Measurements from ENCODE around the gene PCED1A. TPM values are rescaled to one million over a fixed set of nuclear protein-coding genes. Genes with fewer than 3 reads are reported as not detected.

Gene PCED1A
- total RNA-seq, 2 experiments from 2014 or later, result 6.9 to 9.8 TPM

- intact Hi-C loops (cut with micrococcal nuclease; ENCODE audit: unreplicated experiment), result no loop called here
- CTCF ChIA-PET (ENCODE audit: unreplicated experiment), result no interaction called here
Observed at GRCh38 chr20:2796011-2796660, 44.3 kb downstream of the PCED1A start.

GRCh38 chr20:2795451-2795850 lies 45.0 kb downstream of the PCED1A start:
- no peaks in the 10 kb centered on the region for H3K9me3 ChIP-seq (ENCODE audit: low read length)
- no peak overlapping the region for H3K27ac ChIP-seq (ENCODE audit: low read depth, low read length, poor library complexity, severe bottlenecking)
- TF ChIP-seq EZH2phosphoT487 (IDR thresholded peaks at IDR 0.05; ENCODE audit: borderline replicate concordance, low read depth, low read length), result no peak
- TF ChIP-seq CTCF (conservative IDR thresholded peaks at IDR 0.05; ENCODE audit: low read length), result no peak
- H3K4me1 ChIP-seq (ENCODE audit: insufficient read depth, low read length, poor library complexity, severe bottlenecking), result no peaks in the 10 kb centered on the region
- DNase-seq (ENCODE audit: low spot score), result no peak
- no peak overlapping the region for H3K4me3 ChIP-seq (ENCODE audit: low read depth, low read length, poor library complexity, severe bottlenecking)
- intact Hi-C loops (cut with micrococcal nuclease; ENCODE audit: unreplicated experiment), result no loop called here
- H3K9me2 ChIP-seq (ENCODE audit: insufficient read depth, low read length), result no peaks in the 10 kb centered on the region
- H4K20me1 ChIP-seq (ENCODE audit: insufficient read depth, low read length), result no peaks in the 10 kb centered on the region; the same call in 1 of the 2 replicates
- no peak overlapping the region for H2AFZ ChIP-seq (ENCODE audit: low read length)
- ChIA-PET POLR2A (no interaction called here), CTCF (ENCODE audit: unreplicated experiment) (no interaction called here)
- H3K36me3 ChIP-seq (ENCODE audit: insufficient read depth, low read length), result no peaks in the 10 kb centered on the region
- no peak overlapping the region for H3K4me2 ChIP-seq (ENCODE audit: low read length)
- no TSS peak for BruUV-seq (replicated peaks)
- no peaks in the 10 kb centered on the region for H3K79me2 ChIP-seq (ENCODE audit: insufficient read depth, low read depth, low read length)

More at GRCh38 chr20:2796011-2796660, 44.3 kb downstream of the PCED1A start:
- no peaks in the 10 kb centered on the region for H3K4me1 ChIP-seq (ENCODE audit: insufficient read depth, low read length, poor library complexity, severe bottlenecking)
- no peak overlapping the region for H3K4me2 ChIP-seq (ENCODE audit: low read length)
- no peaks in the 10 kb centered on the region for H3K79me2 ChIP-seq (ENCODE audit: insufficient read depth, low read depth, low read length)
- no peaks in the 10 kb centered on the region for H3K9me2 ChIP-seq (ENCODE audit: insufficient read depth, low read length)
- H3K36me3 ChIP-seq (ENCODE audit: insufficient read depth, low read length), result no peaks in the 10 kb centered on the region
- no peak for TF ChIP-seq EZH2phosphoT487 (IDR thresholded peaks at IDR 0.05; ENCODE audit: borderline replicate concordance, low read depth, low read length)
- TF ChIP-seq CTCF (conservative IDR thresholded peaks at IDR 0.05; ENCODE audit: low read length), result no peak
- DNase-seq (ENCODE audit: low spot score), result no peak
- POLR2A ChIA-PET, result no interaction called here
- no peaks in the 10 kb centered on the region; the same call in 1 of the 2 replicates for H4K20me1 ChIP-seq (ENCODE audit: insufficient read depth, low read length)
- no peak overlapping the region for H2AFZ ChIP-seq (ENCODE audit: low read length)
- no TSS peak for BruUV-seq (replicated peaks)
- no peak overlapping the region for H3K27ac ChIP-seq (ENCODE audit: low read depth, low read length, poor library complexity, severe bottlenecking)
- H3K9me3 ChIP-seq (ENCODE audit: low read length), result no peaks in the 10 kb centered on the region
- no peak overlapping the region for H3K4me3 ChIP-seq (ENCODE audit: low read depth, low read length, poor library complexity, severe bottlenecking)

DNA sequence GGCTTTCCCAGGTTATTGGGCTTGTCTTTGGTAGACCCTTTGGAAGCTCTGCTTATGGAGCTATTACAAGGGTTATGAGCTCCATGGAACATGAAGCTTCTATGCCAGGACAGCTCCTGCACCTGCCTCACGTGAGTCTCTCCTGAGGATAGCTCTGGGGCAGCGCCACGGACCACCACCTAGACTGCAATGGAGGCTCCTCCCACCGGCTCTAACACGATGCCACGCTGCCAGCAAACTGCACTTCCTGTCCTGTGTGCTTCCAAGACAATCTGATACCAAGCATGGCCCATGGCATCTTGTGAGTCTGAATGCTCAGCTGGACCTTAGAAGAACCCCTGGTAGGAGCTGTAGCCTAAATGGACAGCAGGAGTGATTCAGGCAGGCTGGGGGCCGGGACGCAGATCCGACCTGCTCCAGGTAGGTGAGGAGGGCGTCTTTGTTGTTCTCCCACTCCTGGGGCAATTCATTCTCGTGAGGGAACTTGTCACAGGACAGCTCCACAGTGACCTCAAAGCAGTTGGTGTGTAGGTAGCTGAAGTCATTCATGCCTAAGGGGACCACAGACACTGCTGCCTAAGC lies 45.5 kb downstream of the PCED1A start:
- no peak for DNase-seq (ENCODE audit: low spot score)
- intact Hi-C loops (cut with micrococcal nuclease; ENCODE audit: unreplicated experiment), result no loop called here
- H2AFZ ChIP-seq (ENCODE audit: low read length), result no peak overlapping the region
- H3K36me3 ChIP-seq (ENCODE audit: insufficient read depth, low read length), result no peaks in the 10 kb centered on the region
- H3K9me3 ChIP-seq (ENCODE audit: low read length), result no peaks in the 10 kb centered on the region
- H3K27ac ChIP-seq (ENCODE audit: low read depth, low read length, poor library complexity, severe bottlenecking), result no peak overlapping the region
- TF ChIP-seq CTCF (conservative IDR thresholded peaks at IDR 0.05; ENCODE audit: low read length), result no peak
- no peak for TF ChIP-seq EZH2phosphoT487 (IDR thresholded peaks at IDR 0.05; ENCODE audit: borderline replicate concordance, low read depth, low read length)
- H3K79me2 ChIP-seq (ENCODE audit: insufficient read depth, low read depth, low read length), result no peaks in the 10 kb centered on the region
- ChIA-PET CTCF (ENCODE audit: unreplicated experiment) (no interaction called here), POLR2A (no interaction called here)
- BruUV-seq (replicated peaks), result no TSS peak
- no peak overlapping the region for H3K4me3 ChIP-seq (ENCODE audit: low read depth, low read length, poor library complexity, severe bottlenecking)
- H3K4me2 ChIP-seq (ENCODE audit: low read length), result no peak overlapping the region
- no peaks in the 10 kb centered on the region for H3K4me1 ChIP-seq (ENCODE audit: insufficient read depth, low read length, poor library complexity, severe bottlenecking)
- no peaks in the 10 kb centered on the region; the same call in 1 of the 2 replicates for H4K20me1 ChIP-seq (ENCODE audit: insufficient read depth, low read length)
- no peaks in the 10 kb centered on the region for H3K9me2 ChIP-seq (ENCODE audit: insufficient read depth, low read length)
